Measurements from ENCODE around the gene PCDHA8.
"Not testable (repeated sequence)": the region's sequence is repeated elsewhere in the genome, so short reads cannot be mapped to it uniquely, and the experiment has no call there.

The PCDHA8 gene

DNA sequence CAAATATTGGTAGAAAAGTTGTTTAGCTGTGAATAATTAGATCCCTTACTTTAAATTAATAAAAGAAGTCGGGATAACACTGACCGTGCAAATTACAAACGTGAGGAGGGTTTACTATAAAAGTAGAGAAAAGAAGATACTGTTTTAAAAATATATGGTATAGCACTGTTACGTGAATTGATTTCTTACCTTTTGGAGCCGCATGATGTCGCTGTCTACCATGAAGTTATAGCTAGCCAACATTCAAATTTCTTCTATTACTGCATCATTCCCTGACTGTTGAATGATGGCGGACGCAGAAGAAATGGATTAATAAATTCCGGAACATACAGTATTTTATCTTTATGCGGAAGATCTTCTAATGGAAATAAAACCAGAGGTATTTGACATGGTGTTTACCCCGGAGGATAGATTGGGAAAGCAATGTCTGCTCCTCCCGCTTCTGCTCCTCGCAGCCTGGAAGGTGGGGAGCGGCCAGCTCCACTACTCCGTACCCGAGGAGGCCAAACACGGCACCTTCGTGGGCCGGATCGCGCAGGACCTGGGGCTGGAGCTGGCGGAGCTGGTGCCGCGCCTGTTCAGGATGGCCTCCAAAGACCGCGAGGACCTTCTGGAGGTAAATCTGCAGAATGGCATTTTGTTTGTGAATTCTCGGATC lies 13.2 kb upstream of the PCDHA8 start, which contains the start of gene PCDHA6:
TSS of gene PCDHA6 (plus strand) at position 257 of the 658 bp plus-strand sequence. CDS start at position 389, 132 bp downstream.
- no peak for DNase-seq (ENCODE audit: low read depth)

GRCh38 chr5:140828362-140828737 lies 12.6 kb upstream of the PCDHA8 start:
- DNase-seq (ENCODE audit: low read depth), result no peak

DNA sequence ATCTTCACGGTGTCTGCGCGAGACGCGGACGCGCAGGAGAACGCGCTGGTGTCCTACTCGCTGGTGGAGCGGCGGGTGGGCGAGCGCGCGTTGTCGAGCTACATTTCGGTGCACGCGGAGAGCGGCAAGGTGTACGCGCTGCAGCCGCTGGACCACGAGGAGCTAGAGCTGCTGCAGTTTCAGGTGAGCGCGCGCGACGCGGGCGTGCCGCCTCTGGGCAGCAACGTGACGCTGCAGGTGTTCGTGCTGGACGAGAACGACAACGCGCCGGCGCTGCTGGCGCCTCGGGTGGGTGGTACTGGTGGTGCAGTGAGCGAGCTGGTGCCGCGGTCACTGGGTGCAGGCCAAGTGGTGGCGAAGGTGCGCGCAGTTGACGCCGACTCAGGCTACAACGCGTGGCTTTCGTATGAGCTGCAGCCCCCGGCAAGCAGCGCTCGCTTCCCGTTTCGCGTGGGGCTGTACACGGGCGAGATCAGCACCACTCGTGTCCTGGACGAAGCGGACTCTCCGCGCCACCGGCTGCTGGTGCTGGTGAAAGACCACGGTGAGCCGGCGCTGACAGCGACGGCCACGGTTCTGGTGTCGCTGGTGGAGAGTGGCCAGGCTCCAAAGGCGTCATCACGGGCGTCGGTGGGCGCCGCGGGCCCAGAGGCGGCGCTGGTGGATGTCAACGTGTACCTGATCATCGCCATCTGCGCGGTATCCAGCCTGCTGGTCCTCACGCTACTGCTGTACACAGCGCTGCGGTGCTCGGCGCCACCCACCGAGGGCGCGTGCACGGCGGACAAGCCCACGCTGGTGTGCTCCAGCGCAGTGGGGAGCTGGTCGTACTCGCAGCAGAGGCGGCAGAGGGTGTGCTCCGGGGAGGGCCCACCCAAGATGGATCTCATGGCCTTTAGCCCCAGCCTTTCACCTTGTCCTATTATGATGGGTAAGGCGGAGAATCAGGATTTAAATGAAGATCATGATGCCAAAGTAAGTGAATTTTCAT lies 11.2 kb upstream of the PCDHA8 start:
- not testable (repeated sequence) for DNase-seq (ENCODE audit: low read depth)

DNA sequence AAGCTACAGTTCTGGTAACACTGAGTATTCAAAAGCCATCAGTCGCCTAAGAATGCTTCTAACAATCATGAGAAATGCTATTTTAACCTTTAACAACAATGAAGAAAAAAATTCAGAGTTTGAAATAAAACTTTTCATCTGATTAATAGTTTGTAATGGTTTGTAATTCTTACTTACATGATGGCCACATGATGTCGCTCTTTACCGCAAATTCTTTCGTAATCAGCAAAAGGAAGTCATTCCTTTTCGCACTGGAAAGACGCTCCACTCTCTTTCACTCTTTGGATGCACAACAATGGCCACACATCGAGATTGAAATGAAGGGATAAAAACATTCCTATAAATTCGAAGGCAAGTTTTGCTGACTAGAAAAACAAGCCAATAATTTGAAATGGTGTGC lies 7.0 kb upstream of the PCDHA8 start, which contains the start of gene PCDHA7:
TSS of gene PCDHA7 (plus strand) at position 277 of the 400 bp plus-strand sequence. CDS start at position 392, 115 bp downstream.
- no peak for DNase-seq (ENCODE audit: low read depth)

DNA sequence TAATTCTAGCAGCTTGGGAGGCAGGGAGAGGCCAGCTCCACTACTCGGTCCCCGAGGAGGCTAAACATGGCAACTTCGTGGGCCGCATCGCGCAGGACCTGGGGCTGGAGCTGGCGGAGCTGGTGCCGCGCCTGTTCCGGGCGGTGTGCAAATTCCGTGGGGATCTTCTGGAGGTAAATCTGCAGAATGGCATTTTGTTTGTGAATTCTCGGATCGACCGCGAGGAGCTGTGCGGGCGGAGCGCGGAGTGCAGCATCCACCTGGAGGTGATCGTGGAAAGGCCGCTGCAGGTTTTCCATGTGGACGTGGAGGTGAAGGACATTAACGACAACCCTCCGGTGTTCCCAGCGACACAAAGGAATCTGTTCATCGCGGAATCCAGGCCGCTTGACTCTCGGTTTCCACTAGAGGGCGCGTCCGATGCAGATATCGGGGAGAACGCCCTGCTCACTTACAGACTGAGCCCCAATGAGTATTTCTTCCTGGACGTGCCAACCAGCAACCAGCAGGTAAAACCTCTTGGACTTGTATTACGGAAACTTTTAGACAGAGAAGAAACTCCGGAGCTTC lies 6.5 kb upstream of the PCDHA8 start:
- DNase-seq (ENCODE audit: low read depth), result not testable (repeated sequence)

DNA sequence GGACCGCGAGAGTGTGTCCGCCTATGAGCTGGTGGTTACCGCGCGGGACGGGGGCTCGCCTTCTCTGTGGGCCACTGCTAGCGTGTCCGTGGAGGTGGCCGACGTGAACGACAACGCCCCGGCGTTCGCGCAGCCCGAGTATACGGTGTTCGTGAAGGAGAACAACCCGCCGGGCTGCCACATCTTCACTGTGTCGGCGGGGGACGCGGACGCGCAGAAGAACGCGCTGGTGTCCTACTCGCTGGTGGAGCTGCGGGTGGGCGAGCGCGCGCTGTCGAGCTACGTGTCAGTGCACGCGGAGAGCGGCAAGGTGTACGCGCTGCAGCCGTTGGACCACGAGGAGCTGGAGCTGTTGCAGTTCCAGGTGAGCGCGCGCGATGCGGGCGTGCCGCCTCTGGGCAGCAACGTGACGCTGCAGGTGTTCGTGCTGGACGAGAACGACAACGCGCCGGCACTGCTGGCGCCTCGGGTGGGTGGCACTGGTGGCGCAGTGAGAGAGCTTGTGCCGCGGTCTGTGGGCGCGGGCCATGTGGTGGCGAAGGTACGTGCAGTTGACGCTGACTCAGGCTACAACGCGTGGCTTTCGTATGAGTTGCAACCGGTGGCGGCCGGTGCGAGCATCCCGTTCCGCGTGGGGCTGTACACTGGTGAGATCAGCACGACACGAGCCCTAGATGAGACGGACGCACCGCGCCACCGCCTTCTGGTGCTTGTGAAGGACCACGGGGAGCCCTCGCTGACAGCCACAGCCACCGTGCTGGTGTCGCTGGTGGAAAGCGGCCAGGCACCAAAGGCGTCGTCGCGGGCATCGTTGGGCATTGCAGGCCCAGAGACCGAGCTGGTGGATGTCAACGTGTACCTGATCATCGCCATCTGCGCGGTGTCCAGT lies 5.1 kb upstream of the PCDHA8 start:
- no peak for DNase-seq (ENCODE audit: low read depth)

GRCh38 chr5:140842798-140843733 lies 2.1 kb downstream of the PCDHA8 start:
- DNase-seq (ENCODE audit: low read depth), result no peak

DNA sequence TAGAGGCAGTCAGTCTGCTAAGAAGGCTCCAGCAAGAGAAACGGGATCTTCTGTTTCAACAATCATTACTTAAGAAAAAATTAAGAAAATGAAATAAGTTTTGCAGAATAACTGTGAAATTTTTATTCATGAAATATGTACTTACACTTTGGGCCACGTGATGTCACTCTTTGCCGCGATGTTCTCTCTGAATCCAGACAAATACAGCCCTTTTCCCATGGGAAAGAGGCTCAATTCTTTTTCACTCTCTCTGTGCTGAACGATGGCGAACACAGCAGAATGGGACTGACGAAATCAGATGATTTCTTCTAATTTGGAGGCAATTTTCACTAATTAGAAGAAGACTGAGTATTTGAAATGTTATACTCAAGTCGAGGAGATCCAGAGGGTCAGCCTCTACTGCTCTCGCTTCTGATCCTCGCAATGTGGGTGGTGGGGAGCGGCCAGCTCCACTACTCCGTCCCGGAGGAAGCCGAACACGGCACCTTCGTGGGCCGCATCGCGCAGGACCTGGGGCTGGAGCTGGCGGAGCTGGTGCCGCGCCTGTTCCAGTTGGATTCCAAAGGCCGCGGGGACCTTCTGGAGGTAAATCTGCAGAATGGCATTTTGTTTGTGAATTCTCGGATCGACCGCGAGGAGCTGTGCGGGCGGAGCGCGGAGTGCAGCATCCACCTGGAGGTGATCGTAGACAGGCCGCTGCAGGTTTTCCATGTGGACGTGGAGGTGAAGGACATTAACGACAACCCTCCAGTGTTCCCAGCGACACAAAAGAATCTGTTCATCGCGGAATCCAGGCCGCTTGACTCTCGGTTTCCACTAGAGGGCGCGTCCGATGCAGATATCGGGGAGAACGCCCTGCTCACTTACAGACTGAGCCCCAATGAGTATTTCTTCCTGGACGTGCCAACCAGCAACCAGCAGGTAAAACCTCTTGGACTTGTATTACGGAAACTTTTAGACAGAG lies 7.4 kb downstream of the PCDHA8 start, which contains the start of gene PCDHA9:
TSS of gene PCDHA9 (plus strand) at position 244 of the 964 bp plus-strand sequence. CDS start at position 358, 114 bp downstream.
- DNase-seq (ENCODE audit: low read depth), result not testable (repeated sequence)

- not testable (repeated sequence) for DNase-seq (ENCODE audit: low read depth)
Measured at GRCh38 chr5:140849831-140850634, 9.0 kb downstream of the PCDHA8 start.

DNA sequence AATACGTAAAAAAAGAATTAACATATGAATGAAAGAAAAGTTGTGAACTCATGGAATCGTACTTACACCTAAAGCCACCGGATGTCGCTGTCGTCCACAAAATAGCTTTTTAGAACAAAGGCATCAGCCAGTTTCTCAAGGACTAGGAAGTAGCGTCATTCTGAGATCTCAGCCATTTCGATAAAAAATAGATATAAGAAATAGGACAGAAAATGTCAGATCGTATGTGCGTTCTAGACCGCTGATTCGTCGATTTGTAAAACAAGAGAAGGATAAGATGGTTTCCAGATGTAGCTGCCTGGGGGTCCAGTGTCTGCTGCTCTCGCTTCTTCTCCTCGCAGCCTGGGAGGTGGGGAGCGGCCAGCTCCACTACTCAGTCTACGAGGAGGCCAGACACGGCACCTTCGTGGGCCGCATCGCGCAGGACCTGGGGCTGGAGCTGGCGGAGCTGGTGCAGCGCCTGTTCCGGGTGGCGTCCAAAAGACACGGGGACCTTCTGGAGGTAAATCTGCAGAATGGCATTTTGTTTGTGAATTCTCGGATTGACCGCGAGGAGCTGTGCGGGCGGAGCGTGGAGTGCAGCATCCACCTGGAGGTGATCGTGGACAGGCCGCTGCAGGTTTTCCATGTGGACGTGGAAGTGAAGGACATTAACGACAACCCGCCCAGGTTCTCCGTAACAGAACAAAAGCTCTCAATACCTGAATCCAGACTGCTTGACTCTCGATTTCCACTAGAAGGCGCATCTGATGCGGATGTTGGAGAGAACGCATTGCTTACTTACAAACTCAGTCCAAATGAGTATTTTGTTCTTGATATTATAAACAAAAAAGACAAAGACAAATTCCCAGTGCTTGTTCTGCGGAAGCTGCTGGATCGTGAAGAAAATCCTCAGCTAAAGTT lies 15.0 kb downstream of the PCDHA8 start, which contains the start of gene PCDHA10:
TSS of gene PCDHA10 (plus strand) at position 126 of the 903 bp plus-strand sequence. CDS start at position 278, 152 bp downstream.
- DNase-seq (ENCODE audit: low read depth), result no peak

DNA sequence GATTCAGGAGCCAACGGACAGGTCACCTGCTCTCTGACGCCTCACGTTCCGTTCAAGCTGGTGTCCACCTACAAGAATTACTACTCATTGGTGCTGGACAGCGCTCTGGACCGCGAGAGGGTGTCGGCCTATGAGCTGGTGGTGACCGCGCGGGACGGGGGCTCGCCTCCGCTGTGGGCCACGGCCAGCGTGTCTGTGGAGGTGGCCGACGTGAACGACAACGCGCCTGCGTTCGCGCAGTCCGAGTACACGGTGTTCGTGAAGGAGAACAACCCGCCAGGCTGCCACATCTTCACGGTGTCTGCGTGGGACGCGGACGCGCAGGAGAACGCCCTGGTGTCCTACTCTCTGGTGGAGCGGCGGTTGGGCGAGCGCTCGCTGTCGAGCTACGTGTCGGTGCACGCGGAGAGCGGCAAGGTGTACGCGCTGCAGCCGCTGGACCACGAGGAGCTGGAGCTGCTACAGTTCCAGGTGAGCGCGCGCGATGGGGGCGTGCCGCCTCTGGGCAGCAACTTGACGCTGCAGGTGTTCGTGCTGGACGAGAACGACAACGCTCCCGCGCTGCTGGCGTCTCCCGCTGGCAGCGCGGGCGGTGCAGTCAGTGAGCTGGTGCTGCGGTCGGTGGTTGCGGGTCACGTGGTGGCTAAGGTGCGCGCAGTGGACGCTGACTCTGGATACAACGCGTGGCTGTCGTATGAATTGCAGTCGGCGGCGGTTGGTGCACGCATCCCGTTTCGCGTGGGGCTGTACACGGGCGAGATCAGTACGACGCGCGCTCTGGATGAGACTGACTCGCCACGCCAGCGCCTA lies 16.4 kb downstream of the PCDHA8 start:
- no peak for DNase-seq (ENCODE audit: low read depth)

GRCh38 chr5:140857987-140858240 lies 16.9 kb downstream of the PCDHA8 start:
- DNase-seq (ENCODE audit: low read depth), result no peak

DNA sequence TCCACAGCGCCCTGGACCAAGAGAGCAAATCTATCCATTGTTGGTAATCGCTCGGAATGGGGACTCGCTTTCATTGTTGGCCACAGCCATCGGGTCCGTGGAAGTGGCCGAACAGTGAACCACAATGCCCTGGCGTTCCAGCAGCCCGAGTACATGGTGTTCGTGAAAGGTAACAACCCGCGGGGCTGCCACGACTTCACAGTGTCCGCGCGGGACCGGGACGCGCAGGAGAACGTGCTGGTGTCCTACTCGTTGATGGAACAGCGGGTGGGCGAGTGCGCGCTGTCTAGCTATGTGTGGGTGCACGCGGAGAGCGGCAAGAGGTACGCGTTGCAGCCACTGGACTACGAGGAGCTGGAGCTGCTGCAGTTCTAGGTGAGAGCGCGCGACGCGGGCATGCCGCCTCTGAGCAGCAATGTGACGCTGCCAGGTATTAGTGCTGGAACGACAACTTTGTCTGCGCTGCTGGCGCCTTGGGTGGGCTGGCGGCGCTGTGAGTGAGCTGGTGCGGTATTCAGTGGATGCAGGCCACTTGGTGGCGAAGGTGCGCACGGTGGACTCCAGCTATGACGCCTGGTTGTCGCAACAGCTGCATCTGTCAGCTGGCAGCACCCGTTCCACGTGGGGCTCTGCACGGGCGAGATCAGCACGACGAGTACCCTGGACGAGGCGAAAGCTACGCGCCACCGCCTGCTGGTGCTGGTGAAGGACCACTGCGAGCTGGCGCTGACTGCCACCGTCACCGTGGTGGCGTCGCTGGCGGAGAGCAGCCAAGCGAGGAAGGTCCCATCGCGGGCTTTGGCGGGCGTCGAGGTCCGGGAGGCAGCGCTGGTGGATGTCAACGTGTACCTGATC lies 21.7 kb downstream of the PCDHA8 start:
- DNase-seq (ENCODE audit: low read depth), result no peak

- no peak for DNase-seq (ENCODE audit: low read depth)
Measured at GRCh38 chr5:140868721-140869554, 28.0 kb downstream of the PCDHA8 start, which contains the start of gene PCDHA11. Gene PCDHA11 (plus strand): TSS chr5:140868957. CDS start chr5:140869104, 147 bp downstream.

Measured in GM04504 (cell line).